Kidney tubule cell (primary cell): ENCODE measurements around the gene ITGA7.

Source experiments
- DNase-seq: peaks from one replicate; pipeline ENCODE4 v3.0.0-alpha.2; 2018; ENCODE audit warnings: low spot score

The ITGA7 gene

GRCh38 chr12:55681142-55682077 lies 26.3 kb downstream of the ITGA7 start:
- DNase-seq = peak; percentile 89

- DNase-seq = no peak
These were observed 28.0 kb downstream of the ITGA7 start for GRCh38 chr12:55679691-55680090.

- no peak for DNase-seq
These were observed 31.0 kb downstream of the ITGA7 start for GRCh38 chr12:55676707-55677106.

GRCh38 chr12:55675666-55676065 lies 32.0 kb downstream of the ITGA7 start:
- DNase-seq = no peak

- DNase-seq = no peak
These were observed 34.1 kb downstream of the ITGA7 start for GRCh38 chr12:55673638-55674037.

- DNase-seq = no peak
These were observed 36.0 kb downstream of the ITGA7 start for GRCh38 chr12:55671746-55672145.

- DNase-seq = no peak
These were observed 37.4 kb downstream of the ITGA7 start for GRCh38 chr12:55670276-55670675.

GRCh38 chr12:55666508-55666907 lies 41.2 kb downstream of the ITGA7 start:
- no peak for DNase-seq

GRCh38 chr12:55664826-55665225 lies 42.9 kb downstream of the ITGA7 start:
- no peak for DNase-seq

GRCh38 chr12:55663391-55663790 lies 44.3 kb downstream of the ITGA7 start:
- DNase-seq = no peak

- DNase-seq = no peak
These were observed 48.0 kb downstream of the ITGA7 start for GRCh38 chr12:55659486-55660385.

- DNase-seq = peak; percentile 38
These were observed 48.9 kb downstream of the ITGA7 start for GRCh38 chr12:55658635-55659391.

- DNase-seq = no peak
These were observed 49.5 kb downstream of the ITGA7 start for GRCh38 chr12:55658212-55658611.

- no peak for DNase-seq
These were observed 50.5 kb downstream of the ITGA7 start for GRCh38 chr12:55657212-55657611.

- no peak for DNase-seq
These were observed 53.0 kb downstream of the ITGA7 start for GRCh38 chr12:55654511-55655214.

GRCh38 chr12:55653031-55653430 lies 54.7 kb downstream of the ITGA7 start:
- no peak for DNase-seq

GRCh38 chr12:55652352-55652751 lies 55.4 kb downstream of the ITGA7 start:
- DNase-seq = peak; percentile 35

GRCh38 chr12:55651299-55651683 lies 56.4 kb downstream of the ITGA7 start:
- no peak for DNase-seq

- DNase-seq = peak; percentile 38
These were observed 56.9 kb downstream of the ITGA7 start for GRCh38 chr12:55650620-55651298.

GRCh38 chr12:55647027-55647426 lies 60.7 kb downstream of the ITGA7 start:
- no peak for DNase-seq

- DNase-seq = no peak
These were observed 63.1 kb downstream of the ITGA7 start for GRCh38 chr12:55644591-55644990.
